NB4 (cell line): ENCODE data around the gene OR2V2.

ENCODE experiments used
- DNase-seq: peaks from one replicate; pipeline ENCODE4 v3.0.0; 2010; ENCODE audit warnings: low read depth
- H3K4me3 ChIP-seq: one replicate; pipeline ENCODE4 v1.5.1; 2011; ENCODE audit warnings: mild to moderate bottlenecking, low read depth, low read length, moderate library complexity
- CTCF ChIP-seq: IDR thresholded peaks from one replicate; pipeline ENCODE4 v1.5.1; 2012; ENCODE audit warnings: low read depth, low read length
- MAX ChIP-seq: IDR thresholded peaks from 2 replicates; pipeline ENCODE4 v1.6.1; 2011; ENCODE audit warnings: low read depth, low read length
- MYC ChIP-seq: IDR thresholded peaks from 2 replicates; pipeline ENCODE4 v1.6.1; 2011; ENCODE audit warnings: low read depth, low read length
- POLR2A ChIP-seq: IDR thresholded peaks from 2 replicates; pipeline ENCODE4 v1.6.1; 2011; ENCODE audit warnings: mild to moderate bottlenecking; ENCODE audit not compliant: insufficient read length; ENCODE audit errors: extremely low read depth

The OR2V2 gene

GRCh38 chr5:181133610-181134231 is 13.7 kb upstream of the OR2V2 start:
- no peak overlapping the region for H3K4me3 ChIP-seq
- TF ChIP-seq POLR2A (no peak), MYC (no peak), CTCF (no peak), MAX (no peak)
- no peak for DNase-seq

- H3K4me3 ChIP-seq: no peak overlapping the region
- no peak for DNase-seq
- TF ChIP-seq MYC (no peak), POLR2A (no peak), CTCF (no peak), MAX (no peak)
Measured at GRCh38 chr5:181134259-181134658, 13.1 kb upstream of the OR2V2 start.

GRCh38 chr5:181136361-181136955 is 10.9 kb upstream of the OR2V2 start:
- DNase-seq: no peak

GRCh38 chr5:181138258-181138657 is 9.1 kb upstream of the OR2V2 start:
- no peak overlapping the region for H3K4me3 ChIP-seq
- TF ChIP-seq POLR2A (no peak), MYC (no peak), MAX (no peak), CTCF (no peak)
- no peak for DNase-seq

More at GRCh38 chr5:181136361-181136955, 10.9 kb upstream of the OR2V2 start:
- TF ChIP-seq MAX: no peak
- TF ChIP-seq CTCF: no peak
- TF ChIP-seq MYC: no peak
- TF ChIP-seq POLR2A: no peak
- H3K4me3 ChIP-seq: no peak overlapping the region

- no peak for DNase-seq
- TF ChIP-seq POLR2A (no peak), CTCF (no peak), MAX (no peak), MYC (no peak)
Measured at GRCh38 chr5:181140766-181141165, 6.6 kb upstream of the OR2V2 start.

GRCh38 chr5:181142054-181142453 is 5.3 kb upstream of the OR2V2 start:
- H3K4me3 ChIP-seq: no peak overlapping the region
- DNase-seq: no peak
- TF ChIP-seq MYC (no peak), CTCF (no peak), POLR2A (no peak), MAX (no peak)

More at GRCh38 chr5:181140766-181141165, 6.6 kb upstream of the OR2V2 start:
- H3K4me3 ChIP-seq: no peak overlapping the region
